Transverse colon (tissue), 3 donors: ENCODE results near the gene OR7G1.

Experiments used
- CTCF ChIP-seq, 5 experiments: fragments of 200-600 bp in 3 of 5; fragments of 450-650 bp in 2 of 5; sonication (generic) in 3 of 5; IDR thresholded peaks; 1 replicate in 2 of 5; 2 replicates in 3 of 5; pipeline ENCODE4 v1.5.1; 2016 to 2017; ENCODE audit warnings: antibody characterized with exemption in 5 of 5, inconsistent platforms in 3 of 5, mild to moderate bottlenecking in 2 of 5, moderate library complexity in 1 of 5
- EP300 ChIP-seq: sonication (generic); formaldehyde crosslinking; IDR thresholded peaks from one replicate; pipeline ENCODE4 v1.6.1; 2017; ENCODE audit warnings: antibody characterized with exemption, low read depth

DNA sequence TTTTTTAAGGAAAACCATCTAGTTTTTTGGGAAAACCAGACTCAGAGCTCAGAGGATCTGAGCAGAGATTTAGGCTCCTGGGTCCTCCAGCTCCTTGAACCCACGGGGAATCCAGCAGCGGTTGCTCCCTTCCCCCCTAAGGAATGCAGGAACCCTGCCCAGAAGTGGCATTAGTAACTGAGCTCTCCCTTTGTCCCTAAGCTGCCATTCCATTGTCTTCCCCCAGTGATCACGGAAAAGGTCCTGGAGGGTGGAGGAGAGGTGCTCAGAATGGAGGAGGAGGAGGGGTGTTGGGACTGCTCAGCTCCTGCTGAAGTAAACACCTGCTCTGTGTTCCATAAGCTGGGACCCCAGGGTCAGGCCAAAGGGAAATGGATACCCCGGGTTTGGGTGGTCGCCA is 45.5 kb downstream of the OR7G1 start:
- TF ChIP-seq EP300: no peak
- TF ChIP-seq CTCF (IDR thresholded peaks at IDR 0.05): no peak
